GM12873 (cell line): ENCODE results near the gene DENND4A.

Source experiments
- TF ChIP-seq, protein P1 (sequence below): IDR thresholded peaks from 2 replicates; pipeline ENCODE4 v1.5.1; 2012; ENCODE audit warnings: low read depth, mild to moderate bottlenecking, moderate library complexity, low read length, control low read depth; ENCODE audit not compliant: insufficient read depth; ENCODE audit errors: missing control alignments

The DENND4A gene

DNA sequence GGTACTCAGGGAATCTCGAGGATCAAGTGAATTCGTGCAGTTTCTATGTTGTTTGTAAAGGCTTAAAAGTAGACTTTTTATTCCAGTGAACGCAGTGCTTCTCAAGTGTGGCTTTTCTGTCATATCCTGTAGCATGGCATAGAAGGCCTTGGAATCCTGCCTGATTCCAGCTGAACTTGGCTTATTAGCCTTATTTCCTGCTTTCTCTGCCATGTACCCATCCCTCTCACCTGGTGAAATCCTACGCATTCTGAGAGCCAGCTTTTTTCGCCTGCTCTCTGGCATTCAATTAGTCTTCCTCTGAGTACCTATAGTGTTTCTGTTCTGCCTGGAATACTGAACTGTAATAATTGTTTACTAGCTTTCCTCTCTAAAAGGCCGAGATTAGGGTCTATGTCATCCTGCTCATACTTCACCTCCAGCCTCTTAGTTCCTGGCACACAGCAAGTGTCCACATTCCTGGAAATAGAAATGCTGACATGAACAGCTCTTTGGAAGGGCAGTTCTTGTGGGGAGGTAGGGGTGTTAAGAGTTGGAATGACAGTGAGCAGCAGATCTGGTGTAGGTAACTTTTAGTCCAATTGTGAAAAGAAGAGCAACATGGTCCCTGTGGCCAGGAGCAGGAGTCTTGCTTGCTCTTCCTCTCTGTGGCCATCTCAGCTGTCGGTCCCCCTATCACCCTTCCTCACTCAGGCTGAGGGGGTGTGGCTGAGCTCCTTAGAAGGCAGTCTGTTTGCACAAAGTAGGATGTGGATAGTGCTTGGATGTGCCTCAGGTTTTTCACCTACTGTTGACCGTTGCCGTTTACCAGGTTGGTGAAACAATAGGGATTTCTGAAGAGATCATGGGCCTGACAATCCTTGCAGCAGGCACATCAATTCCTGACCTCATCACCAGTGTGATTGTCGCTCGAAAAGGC lies 140.0 kb downstream of the DENND4A start:
- TF ChIP-seq, protein P1, sequence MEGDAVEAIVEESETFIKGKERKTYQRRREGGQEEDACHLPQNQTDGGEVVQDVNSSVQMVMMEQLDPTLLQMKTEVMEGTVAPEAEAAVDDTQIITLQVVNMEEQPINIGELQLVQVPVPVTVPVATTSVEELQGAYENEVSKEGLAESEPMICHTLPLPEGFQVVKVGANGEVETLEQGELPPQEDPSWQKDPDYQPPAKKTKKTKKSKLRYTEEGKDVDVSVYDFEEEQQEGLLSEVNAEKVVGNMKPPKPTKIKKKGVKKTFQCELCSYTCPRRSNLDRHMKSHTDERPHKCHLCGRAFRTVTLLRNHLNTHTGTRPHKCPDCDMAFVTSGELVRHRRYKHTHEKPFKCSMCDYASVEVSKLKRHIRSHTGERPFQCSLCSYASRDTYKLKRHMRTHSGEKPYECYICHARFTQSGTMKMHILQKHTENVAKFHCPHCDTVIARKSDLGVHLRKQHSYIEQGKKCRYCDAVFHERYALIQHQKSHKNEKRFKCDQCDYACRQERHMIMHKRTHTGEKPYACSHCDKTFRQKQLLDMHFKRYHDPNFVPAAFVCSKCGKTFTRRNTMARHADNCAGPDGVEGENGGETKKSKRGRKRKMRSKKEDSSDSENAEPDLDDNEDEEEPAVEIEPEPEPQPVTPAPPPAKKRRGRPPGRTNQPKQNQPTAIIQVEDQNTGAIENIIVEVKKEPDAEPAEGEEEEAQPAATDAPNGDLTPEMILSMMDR, result no peak

DNA sequence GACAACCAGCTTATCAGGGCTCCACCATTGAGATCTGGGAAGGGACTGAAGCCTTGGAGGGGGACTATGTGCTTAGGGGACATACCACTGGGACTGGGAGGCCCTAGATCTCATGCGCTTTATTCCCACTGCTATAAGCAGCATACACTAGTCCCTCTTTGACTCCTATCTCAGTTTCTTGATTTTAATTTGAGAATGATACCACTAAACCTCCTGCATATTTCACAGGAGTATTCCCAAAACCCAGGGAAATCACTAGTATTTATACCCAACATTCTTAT lies 141.1 kb downstream of the DENND4A start:
- TF ChIP-seq, protein P1, result no peak

DNA sequence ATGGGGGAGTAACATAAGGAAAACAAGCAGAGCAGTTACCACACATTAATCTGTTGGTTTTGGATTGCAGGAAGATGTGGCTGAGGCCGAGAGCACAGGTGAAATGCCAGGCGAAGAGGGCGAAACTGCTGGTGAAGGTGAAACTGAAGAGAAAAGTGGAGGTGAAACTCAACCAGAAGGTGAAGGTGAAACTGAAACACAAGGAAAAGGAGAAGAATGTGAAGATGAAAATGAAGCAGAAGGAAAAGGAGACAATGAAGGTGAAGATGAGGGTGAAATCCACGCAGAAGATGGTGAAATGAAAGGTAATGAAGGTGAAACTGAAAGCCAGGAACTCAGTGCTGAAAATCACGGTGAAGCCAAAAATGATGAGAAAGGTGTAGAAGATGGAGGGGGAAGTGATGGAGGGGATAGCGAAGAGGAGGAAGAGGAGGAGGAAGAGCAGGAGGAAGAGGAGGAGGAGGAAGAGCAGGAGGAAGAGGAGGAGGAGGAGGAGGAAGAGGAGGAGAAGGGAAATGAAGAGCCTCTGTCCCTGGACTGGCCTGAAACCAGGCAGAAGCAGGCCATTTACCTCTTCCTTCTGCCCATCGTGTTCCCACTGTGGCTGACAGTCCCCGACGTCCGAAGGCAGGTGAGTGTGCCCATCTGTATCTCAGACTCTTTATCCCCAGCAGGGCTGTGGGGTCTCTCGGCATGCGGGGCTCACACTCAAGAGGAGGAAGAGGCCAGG lies 141.6 kb downstream of the DENND4A start:
- TF ChIP-seq, protein P1, result no peak

DNA sequence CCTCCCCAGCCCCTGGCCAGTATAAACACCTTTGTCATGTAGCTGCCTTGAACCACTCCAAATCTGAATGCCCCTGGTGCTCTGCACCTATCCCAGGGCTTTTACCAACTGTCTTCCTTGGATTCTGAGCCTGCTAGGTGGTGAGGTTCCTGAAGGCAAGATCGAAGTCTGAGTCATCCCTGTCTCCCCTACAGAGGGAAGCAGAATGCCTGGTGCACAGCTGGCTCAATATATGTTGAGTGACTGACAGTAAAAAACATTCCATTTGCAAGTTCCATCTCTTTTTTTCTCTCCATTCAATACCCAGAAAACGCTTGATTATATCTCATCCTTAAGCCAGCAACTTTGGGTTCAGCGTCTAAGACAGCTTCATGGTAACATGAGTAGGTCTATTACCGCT lies 145.6 kb downstream of the DENND4A start:
- TF ChIP-seq, protein P1, result no peak

DNA sequence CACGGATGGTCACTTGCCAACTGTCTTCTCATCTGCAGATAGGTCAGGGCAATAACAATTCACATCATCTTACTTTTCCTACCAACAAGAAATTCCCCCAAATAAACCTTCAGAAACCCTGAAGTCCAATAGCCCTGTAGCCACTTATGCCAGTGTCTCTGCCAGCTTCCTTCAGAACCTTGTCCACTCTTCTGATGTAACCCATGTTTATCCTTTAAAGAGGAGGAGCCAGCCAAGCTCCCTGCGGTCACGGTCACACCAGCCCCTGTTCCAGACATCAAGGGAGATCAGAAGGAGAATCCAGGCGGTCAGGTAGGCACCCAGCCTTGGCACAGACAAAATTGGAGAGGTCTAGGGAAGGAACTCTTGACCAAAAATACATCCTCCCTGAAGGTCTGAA lies 146.7 kb downstream of the DENND4A start:
- TF ChIP-seq, protein P1, result no peak

DNA sequence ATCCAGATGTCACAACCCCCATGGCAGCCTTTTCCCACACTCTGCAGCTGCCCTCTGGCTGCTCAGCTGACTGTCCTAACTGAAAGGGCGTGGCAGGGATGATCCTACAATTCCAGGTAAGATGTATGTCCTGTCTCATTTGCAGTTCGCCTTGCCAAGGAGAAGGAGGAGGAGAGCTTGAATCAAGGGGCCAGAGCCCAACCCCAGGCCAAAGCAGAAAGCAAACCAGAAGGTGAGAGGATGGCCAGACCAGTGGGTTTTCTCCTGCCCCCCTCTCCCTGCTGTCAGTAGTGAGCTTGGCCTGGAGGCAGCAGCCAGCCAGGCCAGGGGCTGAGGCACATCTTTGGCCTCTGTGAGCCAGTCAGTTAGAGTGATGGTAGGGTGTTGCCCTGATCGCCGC lies 147.8 kb downstream of the DENND4A start:
- TF ChIP-seq, protein P1, result no peak

DNA sequence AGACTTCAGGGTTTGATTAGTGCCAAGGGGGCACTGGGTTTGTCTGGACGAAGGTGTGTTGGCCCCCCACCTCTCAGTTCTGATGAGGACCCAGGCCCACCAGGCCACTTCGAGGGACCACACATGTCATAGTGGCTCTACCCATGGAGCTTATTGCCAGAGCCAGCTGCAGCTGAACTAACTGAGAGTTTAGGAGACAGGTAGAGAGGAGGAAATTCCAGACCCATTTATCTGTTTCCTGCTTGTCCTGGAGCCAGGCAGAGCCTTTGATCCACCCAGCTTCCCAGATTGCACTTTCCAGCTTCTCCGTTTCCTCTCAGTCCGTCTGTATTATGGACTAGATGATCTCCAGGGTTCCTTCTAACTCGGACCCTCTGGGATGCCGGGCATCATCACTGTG lies 149.5 kb downstream of the DENND4A start:
- TF ChIP-seq, protein P1, result no peak
